Right hindlimb (tissue), 1 donor: ENCODE results near the gene GPC5.

Experiments used
- DNase-seq: peaks from one replicate; pipeline ENCODE4 v3.0.0-alpha.2; 2018

Gene GPC5

DNA sequence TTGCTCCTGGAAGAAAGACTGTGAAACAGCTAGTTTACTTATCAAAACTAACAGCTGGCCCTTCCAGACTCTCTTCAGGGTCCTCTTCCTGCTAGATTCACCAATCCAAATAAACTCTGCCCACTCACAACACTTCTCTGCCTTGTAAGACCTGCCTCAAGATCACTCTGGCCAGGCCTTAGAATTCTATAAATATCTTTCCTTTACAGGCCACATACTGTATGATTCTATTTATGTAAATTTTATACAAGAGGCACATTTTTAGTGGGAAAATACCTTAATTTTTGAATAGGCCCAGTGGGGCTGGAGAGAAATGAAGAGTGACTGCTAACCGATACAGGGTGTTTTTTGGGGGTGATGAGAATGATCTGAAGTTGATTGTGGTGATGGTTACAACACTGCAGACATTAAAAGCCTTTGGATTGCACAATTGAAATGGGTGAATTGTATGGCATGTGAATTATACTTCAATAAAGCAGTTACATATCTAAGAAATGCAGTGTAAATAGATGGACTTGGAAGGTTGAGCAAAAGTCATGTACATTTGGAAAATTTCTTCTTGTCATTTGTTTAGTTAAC, 141.8 kb downstream of the GPC5 start:
- no peak for DNase-seq

- no peak for DNase-seq
Measured at GRCh38 chr13:91544723-91545122, 146.3 kb downstream of the GPC5 start.

- no peak for DNase-seq
Measured at GRCh38 chr13:91546900-91547299, 148.5 kb downstream of the GPC5 start.

GRCh38 chr13:91553584-91553983, 155.2 kb downstream of the GPC5 start:
- DNase-seq: no peak

DNA sequence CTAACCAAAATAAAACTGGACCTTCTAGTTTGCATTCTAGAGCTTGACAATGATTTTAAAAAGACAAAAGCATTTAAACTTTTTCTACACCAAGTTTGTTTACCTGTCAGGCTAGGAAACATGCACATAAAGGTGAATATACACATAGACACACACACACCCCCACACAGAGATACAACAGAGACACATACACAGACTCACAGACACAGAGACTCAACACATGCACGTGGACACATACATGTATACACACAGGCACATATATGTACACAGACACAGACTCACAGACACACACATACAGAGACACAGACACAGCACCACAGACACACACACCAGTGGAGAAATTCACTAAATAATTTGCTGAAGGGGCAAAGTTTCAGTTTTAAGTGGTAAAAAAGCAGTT, 155.7 kb downstream of the GPC5 start:
- DNase-seq: no peak

- DNase-seq: no peak
Measured at GRCh38 chr13:91557328-91558090, 159.1 kb downstream of the GPC5 start.

DNA sequence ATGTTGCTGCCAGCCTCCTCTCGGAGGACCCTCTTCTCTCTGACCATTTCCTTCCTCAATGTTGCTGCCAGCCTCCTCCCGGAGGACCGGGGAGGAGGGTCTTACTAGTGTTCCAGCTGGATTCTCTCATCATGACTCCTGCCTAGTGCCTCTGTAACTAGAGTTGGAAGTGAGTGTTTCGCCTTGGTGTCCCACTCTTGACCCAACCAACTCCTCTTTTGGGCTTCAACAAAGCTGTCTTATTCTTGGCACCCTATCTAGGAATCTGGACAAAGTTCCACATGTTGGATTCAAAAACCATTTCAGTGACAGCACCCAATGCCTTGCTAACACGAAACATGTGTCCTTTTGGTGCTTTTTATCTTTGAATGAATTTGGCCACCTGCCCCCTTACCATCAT, 165.4 kb downstream of the GPC5 start:
- no peak for DNase-seq

DNA sequence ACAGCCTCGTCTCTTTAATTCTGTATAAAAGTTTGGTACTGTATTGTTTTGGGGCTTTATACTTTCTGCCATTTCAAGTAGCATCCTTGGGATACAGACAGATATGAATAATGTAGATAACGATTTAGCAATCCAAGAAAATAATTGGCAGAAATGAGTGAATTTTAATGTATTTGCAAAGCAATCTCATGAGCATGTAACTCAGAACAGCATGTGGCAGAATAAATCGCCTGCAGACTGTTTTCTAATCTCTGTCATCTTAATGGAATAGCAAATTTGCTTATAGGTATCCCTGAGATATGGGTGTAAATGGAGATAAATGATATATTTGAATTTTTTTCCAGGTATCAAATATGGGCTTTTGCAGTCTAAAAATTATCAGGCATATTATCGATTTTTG, 166.0 kb downstream of the GPC5 start:
- no peak for DNase-seq

- peak; percentile 22 for DNase-seq
Measured at GRCh38 chr13:91565296-91565695, 166.9 kb downstream of the GPC5 start.

DNA sequence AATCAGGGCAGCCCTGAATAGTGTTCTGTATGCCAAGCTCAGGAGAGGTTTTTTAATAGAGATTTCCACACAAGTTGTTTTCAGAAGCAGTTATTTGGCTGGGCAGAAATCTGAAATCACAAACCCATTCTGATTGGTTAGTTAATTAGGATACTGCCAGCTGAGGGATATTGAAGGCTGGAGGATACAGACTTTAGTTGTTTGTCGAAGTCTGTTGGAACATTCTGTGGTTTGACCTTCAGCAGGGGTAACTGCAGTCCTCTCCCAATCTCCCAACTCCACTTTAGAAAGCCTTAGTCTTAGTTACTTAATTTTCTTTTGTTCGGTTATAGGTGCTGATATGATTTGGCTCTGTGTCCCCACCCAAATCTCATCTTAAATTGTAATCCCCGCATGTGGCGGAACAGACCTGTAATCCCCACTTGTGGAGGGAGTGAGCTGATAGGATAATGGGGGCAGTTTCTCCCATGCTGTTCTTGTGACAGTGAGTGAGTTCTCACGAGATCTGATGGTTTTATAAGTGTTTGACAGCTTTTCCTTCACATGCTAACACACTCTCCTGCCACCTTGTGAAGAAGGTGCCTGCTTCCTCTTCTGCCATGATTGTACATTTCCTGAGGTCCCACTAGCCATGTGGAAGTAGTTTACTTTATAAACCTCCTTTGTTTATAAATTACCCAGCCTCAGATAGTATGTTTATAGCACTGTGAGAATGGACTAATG, 169.2 kb downstream of the GPC5 start:
- no peak for DNase-seq

- no peak for DNase-seq
Measured at GRCh38 chr13:91571681-91572080, 173.3 kb downstream of the GPC5 start.

GRCh38 chr13:91572439-91572838, 174.0 kb downstream of the GPC5 start:
- DNase-seq: no peak

GRCh38 chr13:91572944-91573598, 174.7 kb downstream of the GPC5 start:
- DNase-seq: no peak

GRCh38 chr13:91574766-91575165, 176.3 kb downstream of the GPC5 start:
- DNase-seq: no peak

GRCh38 chr13:91576590-91576989, 178.2 kb downstream of the GPC5 start:
- DNase-seq: no peak

DNA sequence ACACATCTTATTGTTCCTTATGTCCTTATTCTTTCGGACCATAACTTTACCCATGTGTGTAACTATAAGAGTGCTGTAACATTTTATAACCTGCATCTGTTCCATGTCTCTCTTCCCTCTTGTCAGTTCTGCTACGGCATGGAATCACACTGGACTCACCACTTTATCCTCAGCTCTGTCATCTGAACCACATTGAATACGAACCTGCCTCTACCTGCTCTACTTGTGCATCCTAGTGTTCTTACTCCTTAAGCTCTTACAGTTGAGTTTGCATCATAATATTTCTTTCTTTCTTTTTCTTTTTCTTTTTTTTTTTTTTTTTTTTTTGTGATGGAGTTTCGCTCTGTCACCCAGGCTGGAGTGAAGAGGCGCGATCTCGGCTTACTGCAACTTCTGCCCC, 180.9 kb downstream of the GPC5 start:
- no peak for DNase-seq

DNA sequence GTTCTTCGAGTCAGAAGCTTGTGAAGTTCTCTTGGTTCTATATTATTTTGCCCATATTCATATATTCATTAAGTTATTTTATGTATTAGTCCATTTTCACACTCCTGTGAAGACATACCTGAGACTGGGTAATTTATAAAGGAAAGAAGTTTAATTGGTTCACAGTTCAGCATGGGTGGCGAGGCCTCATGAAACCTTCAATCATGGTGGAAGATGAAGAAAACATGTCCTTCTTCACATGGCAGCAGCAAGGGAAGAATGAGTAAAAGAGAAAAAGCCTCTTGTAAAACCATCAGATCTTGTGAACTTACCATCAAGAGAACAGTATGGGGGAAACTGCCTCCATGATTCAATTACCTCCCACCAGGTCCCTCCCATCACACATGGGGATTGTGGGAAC, 182.3 kb downstream of the GPC5 start:
- no peak for DNase-seq

DNA sequence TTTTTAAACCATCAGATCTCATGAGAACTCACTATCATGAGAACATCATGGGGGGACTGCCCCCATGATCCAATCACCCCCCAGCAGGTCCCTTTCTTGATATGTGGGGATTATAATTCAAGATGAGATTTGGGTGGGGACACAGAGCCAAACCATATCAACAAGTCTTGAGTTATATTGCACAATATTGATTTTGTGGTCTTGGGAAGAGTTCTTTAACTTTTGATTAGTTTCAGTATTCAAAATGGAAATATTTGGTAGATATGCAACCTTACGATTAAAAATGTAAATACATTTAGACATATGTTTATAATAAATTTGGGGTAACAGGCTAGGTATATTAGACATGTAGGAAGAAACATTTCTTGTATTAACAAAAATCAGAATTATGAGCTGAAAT, 188.2 kb downstream of the GPC5 start:
- no peak for DNase-seq

DNA sequence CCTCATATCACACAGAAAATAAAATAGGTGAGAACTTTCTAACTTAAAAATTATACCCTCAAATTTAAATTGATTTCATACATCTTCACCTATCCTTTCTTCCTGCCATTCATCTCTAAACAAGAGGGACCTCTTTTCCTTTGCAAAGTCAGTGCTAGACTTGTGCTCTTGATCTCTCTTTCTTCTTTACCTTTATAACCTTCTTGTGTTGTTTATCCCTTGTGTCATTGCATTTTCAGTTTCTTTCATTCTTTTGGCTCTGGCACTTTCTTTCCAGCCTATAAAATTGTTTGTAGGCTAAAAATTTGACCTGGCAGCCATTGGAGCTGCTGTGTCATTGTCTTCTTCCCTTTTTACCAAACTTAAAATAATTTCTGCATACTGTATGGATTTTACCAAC, 190.1 kb downstream of the GPC5 start:
- no peak for DNase-seq

DNA sequence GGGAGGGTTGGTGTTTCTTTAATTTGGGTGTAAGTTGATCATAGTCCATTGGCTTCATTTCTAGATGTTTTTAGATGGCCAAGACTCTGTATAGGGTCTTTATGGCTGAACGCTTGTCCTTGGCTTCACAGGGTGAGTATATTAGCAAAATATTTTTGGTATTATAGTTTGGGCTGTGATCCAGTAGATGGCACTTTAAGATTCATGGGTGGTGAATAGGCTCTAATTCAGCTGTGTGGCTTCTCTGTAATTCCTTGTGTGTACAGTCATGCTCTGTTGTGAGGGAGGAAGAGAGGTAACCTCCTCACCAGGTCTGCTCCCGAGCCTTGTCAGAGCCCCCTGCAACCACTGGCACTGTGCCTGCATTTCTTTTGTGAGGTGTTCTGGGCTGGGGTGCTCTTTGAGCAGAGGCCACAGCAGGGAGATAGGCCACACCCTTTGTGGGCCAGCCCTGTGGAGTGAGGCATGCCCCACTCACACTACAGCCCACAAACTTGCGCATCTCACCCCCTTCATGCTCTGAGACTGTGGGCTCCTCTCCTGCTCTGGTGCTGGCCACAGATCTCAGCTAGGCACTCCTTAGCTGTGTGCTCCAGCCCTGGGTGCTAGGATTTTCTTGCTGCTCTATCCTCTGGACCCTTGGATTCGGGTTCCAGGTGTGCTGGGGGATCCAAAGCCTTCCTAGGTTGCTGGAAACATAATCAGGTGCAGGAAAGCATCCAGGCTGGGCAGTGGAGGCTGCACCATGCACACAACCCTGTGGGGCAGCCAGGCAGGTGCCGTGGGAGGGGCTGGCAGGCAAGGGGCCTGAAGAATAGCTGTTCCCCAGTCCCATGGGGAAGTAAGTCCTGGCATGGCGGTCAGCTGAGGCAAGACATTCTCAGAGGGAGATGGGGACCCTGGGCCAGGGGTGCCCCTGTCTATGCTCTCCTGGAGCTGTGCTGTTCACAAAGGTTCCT, 193.9 kb downstream of the GPC5 start:
- no peak for DNase-seq

DNA sequence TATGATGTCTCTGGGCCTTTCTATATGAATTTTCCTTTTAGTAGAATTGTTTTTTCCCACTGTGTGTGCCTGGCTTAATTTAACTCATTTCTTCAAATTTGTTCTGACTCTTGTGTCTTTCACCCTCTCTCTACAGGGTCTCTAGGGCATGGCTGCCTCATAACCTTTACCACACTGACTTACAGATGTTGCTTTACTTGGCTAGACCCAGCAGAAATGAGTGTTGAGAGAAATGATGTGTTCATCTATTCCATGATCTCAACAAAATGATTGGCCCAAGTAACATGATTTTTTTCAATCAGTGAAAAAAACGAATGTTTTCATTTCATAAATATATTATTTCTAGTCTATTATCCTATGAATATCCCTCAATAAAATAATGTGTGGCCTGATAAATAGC, 195.0 kb downstream of the GPC5 start:
- no peak for DNase-seq

GRCh38 chr13:91594061-91594460, 195.6 kb downstream of the GPC5 start:
- DNase-seq: no peak

- no peak for DNase-seq
Measured at GRCh38 chr13:91595677-91596076, 197.3 kb downstream of the GPC5 start.
